Measurements from ENCODE around the gene MYO18A.
"Not testable (repeated sequence)": the region's sequence is repeated elsewhere in the genome, so short reads cannot be mapped to it uniquely, and the experiment has no call there.

Gene MYO18A

GRCh38 chr17:29175349-29175748 is 4.8 kb downstream of the MYO18A start:
- no peak for DNase-seq (ENCODE audit: low read depth in 1 of 2, low spot score in 1 of 2)
- no peak overlapping the region for H3K27ac ChIP-seq (replicated peaks)
- no peak for TF ChIP-seq GABPA (IDR thresholded peaks at IDR 0.05; ENCODE audit: low read depth)
- no peak for TF ChIP-seq POLR2AphosphoS5 (IDR thresholded peaks at IDR 0.05; ENCODE audit: low read depth)
- H3K27me3 ChIP-seq (ENCODE audit: insufficient read depth, poor library complexity, severe bottlenecking) = no peaks in the 10 kb centered on the region
- no peak overlapping the region for H3K4me3 ChIP-seq (replicated peaks; ENCODE audit: insufficient read depth, low read length)

GRCh38 chr17:29172589-29172988 is 7.6 kb downstream of the MYO18A start:
- no peak for DNase-seq (ENCODE audit: low read depth in 1 of 2, low spot score in 1 of 2)
- Histone ChIP-seq H3K27me3 (ENCODE audit: insufficient read depth, poor library complexity, severe bottlenecking) (no peaks in the 10 kb centered on the region), H3K4me3 (replicated peaks; ENCODE audit: insufficient read depth, low read length) (no peak overlapping the region), H3K27ac (replicated peaks) (no peak overlapping the region)
- TF ChIP-seq REST (IDR thresholded peaks at IDR 0.05; ENCODE audit: insufficient replicate concordance, low read depth) (no peak), POLR2AphosphoS5 (IDR thresholded peaks at IDR 0.05; ENCODE audit: low read depth) (no peak), GABPA (IDR thresholded peaks at IDR 0.05; ENCODE audit: low read depth) (no peak), SPI1 (IDR thresholded peaks at IDR 0.05; ENCODE audit: borderline replicate concordance, low read depth) (no peak), CTCF (IDR thresholded peaks at IDR 0.05; ENCODE audit: insufficient read depth, low read length) (no peak)

- TF ChIP-seq REST (IDR thresholded peaks at IDR 0.05; ENCODE audit: insufficient replicate concordance, low read depth) (no peak), POLR2AphosphoS5 (IDR thresholded peaks at IDR 0.05; ENCODE audit: low read depth) (no peak), SPI1 (IDR thresholded peaks at IDR 0.05; ENCODE audit: borderline replicate concordance, low read depth) (no peak), CTCF (IDR thresholded peaks at IDR 0.05; ENCODE audit: insufficient read depth, low read length) (no peak)
- H3K27ac ChIP-seq (replicated peaks) = no peak overlapping the region
- no peak for DNase-seq (ENCODE audit: low read depth in 1 of 2, low spot score in 1 of 2)
- H3K27me3 ChIP-seq (ENCODE audit: insufficient read depth, poor library complexity, severe bottlenecking) = no peaks in the 10 kb centered on the region
- H3K4me3 ChIP-seq (replicated peaks; ENCODE audit: insufficient read depth, low read length) = no peak overlapping the region
Measured at GRCh38 chr17:29170682-29171081, 9.5 kb downstream of the MYO18A start.

- TF ChIP-seq SPI1 (IDR thresholded peaks at IDR 0.05; ENCODE audit: borderline replicate concordance, low read depth) (no peak), REST (IDR thresholded peaks at IDR 0.05; ENCODE audit: insufficient replicate concordance, low read depth) (no peak), POLR2AphosphoS5 (IDR thresholded peaks at IDR 0.05; ENCODE audit: low read depth) (no peak), CTCF (IDR thresholded peaks at IDR 0.05; ENCODE audit: insufficient read depth, low read length) (no peak), GABPA (IDR thresholded peaks at IDR 0.05; ENCODE audit: low read depth) (no peak)
- Histone ChIP-seq H3K27me3 (ENCODE audit: insufficient read depth, poor library complexity, severe bottlenecking) (no peaks in the 10 kb centered on the region), H3K27ac (replicated peaks) (no peak overlapping the region), H3K4me3 (replicated peaks; ENCODE audit: insufficient read depth, low read length) (no peak overlapping the region)
- DNase-seq (ENCODE audit: low read depth in 1 of 2, low spot score in 1 of 2) = no peak
Measured at GRCh38 chr17:29169806-29170591, 10.2 kb downstream of the MYO18A start.

GRCh38 chr17:29168759-29169126 is 11.5 kb downstream of the MYO18A start:
- not testable (repeated sequence) for DNase-seq (ENCODE audit: low read depth in 1 of 2, low spot score in 1 of 2); H3K4me3 ChIP-seq (replicated peaks; ENCODE audit: insufficient read depth, low read length); H3K27ac ChIP-seq (replicated peaks); H3K27me3 ChIP-seq (ENCODE audit: insufficient read depth, poor library complexity, severe bottlenecking)
